ENCODE measurements around the gene FRS2.

- TF ChIP-seq SIN3A (IDR thresholded peaks at IDR 0.05; ENCODE audit: borderline replicate concordance, insufficient read depth, low read length) = no peak
- TF ChIP-seq TAF1 (IDR thresholded peaks at IDR 0.05; ENCODE audit: borderline replicate concordance, insufficient read depth, low read length) = no peak
- TF ChIP-seq POLR2AphosphoS5 (IDR thresholded peaks at IDR 0.05; ENCODE audit: low read depth, low read length) = no peak
- TF ChIP-seq, protein P1, sequence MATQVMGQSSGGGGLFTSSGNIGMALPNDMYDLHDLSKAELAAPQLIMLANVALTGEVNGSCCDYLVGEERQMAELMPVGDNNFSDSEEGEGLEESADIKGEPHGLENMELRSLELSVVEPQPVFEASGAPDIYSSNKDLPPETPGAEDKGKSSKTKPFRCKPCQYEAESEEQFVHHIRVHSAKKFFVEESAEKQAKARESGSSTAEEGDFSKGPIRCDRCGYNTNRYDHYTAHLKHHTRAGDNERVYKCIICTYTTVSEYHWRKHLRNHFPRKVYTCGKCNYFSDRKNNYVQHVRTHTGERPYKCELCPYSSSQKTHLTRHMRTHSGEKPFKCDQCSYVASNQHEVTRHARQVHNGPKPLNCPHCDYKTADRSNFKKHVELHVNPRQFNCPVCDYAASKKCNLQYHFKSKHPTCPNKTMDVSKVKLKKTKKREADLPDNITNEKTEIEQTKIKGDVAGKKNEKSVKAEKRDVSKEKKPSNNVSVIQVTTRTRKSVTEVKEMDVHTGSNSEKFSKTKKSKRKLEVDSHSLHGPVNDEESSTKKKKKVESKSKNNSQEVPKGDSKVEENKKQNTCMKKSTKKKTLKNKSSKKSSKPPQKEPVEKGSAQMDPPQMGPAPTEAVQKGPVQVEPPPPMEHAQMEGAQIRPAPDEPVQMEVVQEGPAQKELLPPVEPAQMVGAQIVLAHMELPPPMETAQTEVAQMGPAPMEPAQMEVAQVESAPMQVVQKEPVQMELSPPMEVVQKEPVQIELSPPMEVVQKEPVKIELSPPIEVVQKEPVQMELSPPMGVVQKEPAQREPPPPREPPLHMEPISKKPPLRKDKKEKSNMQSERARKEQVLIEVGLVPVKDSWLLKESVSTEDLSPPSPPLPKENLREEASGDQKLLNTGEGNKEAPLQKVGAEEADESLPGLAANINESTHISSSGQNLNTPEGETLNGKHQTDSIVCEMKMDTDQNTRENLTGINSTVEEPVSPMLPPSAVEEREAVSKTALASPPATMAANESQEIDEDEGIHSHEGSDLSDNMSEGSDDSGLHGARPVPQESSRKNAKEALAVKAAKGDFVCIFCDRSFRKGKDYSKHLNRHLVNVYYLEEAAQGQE (IDR thresholded peaks at IDR 0.05; ENCODE audit: insufficient read depth in 1 of 2, low read depth in 2 of 2, low read length in 2 of 2) = no peak
- no peak for TF ChIP-seq FOXP2 (optimal IDR thresholded peaks at IDR 0.05; ENCODE audit: borderline replicate concordance, extremely low read depth, extremely low read length, insufficient read depth)
These were observed 113.0 kb downstream of the FRS2 start for GRCh38 chr12:69583203-69583602.

All from PFSK-1 (cell line).